GM12872 (cell line): ENCODE data around the gene ANKRD40.

Source experiments
- CTCF ChIP-seq: IDR thresholded peaks from 3 replicates; pipeline ENCODE4 v1.5.1; 2011; ENCODE audit warnings: low read depth, mild to moderate bottlenecking, low read length, moderate library complexity; ENCODE audit not compliant: insufficient read depth

Gene ANKRD40

GRCh38 chr17:50660887-50661345 is 46.8 kb downstream of the ANKRD40 start:
- TF ChIP-seq CTCF = no peak

GRCh38 chr17:50660042-50660886 is 47.5 kb downstream of the ANKRD40 start:
- TF ChIP-seq CTCF = no peak

GRCh38 chr17:50659179-50659578 is 48.5 kb downstream of the ANKRD40 start:
- no peak for TF ChIP-seq CTCF

- TF ChIP-seq CTCF = no peak
Observed at GRCh38 chr17:50658616-50659015, 49.1 kb downstream of the ANKRD40 start.

- no peak for TF ChIP-seq CTCF
Observed at GRCh38 chr17:50657627-50658026, 50.1 kb downstream of the ANKRD40 start.

GRCh38 chr17:50657054-50657453 is 50.7 kb downstream of the ANKRD40 start:
- no peak for TF ChIP-seq CTCF

- TF ChIP-seq CTCF = no peak
Observed at GRCh38 chr17:50656509-50656908, 51.2 kb downstream of the ANKRD40 start.
